HG02840 (cell line): Measurements from ENCODE around the gene LSAMP.

ENCODE experiments used
- ATAC-seq: cut with Tn5 transposase; IDR thresholded peaks from one replicate; pipeline ENCODE4 v1.9.1; 2021; ENCODE audit warnings: mild to moderate bottlenecking, moderate library complexity, moderate number of reproducible peaks; ENCODE audit not compliant: unreplicated experiment, low FRiP score

The LSAMP gene

DNA sequence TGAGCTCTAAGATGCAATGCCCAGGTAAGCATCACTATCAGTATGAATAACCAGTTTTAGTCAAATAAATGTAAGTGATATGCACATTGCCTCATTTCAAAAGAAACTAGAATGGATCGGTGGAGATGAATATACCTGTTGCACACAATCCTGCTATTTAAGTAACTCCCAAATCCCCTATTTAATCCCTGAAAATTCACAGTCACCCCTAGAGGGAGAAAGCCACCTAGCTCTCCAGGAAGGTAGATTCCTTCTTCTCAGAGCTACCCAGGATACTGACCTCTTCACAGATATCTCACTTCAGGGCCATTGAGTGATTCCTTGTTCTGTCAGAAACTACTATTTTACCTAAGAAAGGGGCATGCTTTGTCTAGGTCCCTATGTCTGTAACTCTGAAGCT, 11.7 kb downstream of the LSAMP start:
- no peak for ATAC-seq

DNA sequence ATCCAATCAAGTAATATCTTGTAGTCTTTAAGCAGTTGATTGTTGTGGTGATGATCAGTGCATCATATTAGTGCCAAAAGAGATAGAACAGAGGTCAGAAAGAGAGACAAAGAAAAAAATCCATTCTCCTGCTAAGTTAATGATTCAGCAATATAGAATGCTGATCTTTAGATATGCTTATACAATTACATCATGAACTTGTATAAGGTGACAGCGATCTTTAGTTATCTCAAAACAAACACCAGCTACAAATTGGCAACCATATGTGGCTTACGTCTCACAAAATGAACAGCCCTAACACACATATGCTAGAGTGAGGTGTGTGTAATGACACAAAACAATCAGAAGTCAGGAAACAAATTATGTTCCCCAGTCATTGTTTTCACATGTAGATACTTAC, 12.5 kb downstream of the LSAMP start:
- ATAC-seq, result no peak

- ATAC-seq, result no peak
These were observed 15.6 kb downstream of the LSAMP start for GRCh38 chr3:116429479-116430269.

DNA sequence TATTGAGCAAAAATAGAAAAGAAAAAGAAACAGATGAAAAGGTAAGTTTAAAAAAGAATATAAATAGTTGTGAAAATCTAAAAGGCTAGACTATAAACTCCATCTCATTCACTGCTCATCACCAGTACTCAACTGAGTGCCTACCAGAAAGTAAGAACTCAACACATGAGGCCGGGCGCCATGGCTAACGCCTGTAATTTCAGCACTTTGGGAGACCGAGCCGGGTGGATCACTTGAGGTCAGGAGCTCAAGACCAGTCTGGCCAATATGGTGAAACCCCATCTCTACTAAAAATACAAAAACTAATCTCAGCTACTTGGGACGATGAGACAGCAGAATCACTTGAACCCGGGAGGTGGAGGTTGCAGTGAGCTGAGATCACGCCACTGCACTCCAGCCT, 19.3 kb downstream of the LSAMP start:
- no peak for ATAC-seq

DNA sequence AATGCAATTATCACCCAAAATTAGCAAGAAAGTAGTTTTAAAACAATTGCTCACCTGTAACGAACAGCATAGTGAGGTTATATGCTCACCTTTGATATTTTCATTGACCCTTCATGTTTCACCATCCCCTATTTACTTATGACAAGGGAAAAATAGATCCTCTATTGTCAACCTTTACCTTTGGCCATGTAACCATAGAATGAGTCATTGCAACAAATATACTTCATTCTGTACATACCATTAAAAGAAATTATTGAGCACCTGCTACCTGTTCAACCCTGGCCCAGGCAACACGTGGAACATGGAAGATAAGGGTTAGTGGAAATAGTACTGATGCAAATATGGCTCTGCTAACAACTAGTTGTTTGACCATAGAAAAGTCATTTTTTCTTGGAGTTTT, 20.2 kb downstream of the LSAMP start:
- no peak for ATAC-seq

DNA sequence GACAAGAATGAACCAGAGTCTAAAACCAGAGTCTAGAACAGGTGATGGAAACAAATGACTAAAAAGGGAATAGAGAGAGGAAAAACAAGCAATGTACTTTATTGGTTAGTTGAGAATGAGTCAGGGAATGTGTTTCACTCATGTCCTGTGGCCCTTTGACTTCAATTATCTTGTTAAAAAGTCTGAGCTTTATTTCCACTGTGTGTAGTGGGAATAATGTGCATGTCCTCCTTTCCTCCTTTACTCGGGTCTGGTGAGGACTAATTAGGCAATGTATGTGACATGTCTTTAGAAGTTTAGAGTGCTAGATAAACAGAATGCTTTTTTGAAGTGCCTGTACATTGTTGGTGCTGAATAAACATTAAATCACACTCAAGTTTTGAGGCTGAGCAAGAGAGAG, 21.3 kb downstream of the LSAMP start:
- no peak for ATAC-seq

DNA sequence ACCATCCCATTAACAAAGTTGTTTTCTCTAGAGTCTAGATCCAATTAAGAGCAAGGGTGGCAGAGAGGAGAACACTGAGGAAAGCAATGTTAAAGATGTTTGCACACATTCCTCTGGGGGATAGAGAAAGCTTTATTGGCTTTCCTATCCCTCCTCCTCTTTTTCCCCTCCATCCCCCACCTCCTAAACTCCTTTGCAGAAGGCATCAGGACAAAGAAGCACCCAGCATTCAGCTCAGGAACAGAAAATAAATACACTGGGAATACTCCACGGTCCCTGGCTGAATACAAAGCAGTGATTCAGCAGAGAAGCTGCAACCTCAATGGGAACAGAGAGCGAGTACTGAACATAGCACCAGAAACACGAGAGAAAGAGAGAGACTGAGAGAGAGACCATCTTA, 21.9 kb downstream of the LSAMP start:
- ATAC-seq, result no peak

- no peak for ATAC-seq
These were observed 28.1 kb downstream of the LSAMP start for GRCh38 chr3:116417151-116417550.

GRCh38 chr3:116413319-116413718, 32.0 kb downstream of the LSAMP start:
- no peak for ATAC-seq

GRCh38 chr3:116408473-116408872, 36.8 kb downstream of the LSAMP start:
- no peak for ATAC-seq

GRCh38 chr3:116405231-116405630, 40.1 kb downstream of the LSAMP start:
- no peak for ATAC-seq

DNA sequence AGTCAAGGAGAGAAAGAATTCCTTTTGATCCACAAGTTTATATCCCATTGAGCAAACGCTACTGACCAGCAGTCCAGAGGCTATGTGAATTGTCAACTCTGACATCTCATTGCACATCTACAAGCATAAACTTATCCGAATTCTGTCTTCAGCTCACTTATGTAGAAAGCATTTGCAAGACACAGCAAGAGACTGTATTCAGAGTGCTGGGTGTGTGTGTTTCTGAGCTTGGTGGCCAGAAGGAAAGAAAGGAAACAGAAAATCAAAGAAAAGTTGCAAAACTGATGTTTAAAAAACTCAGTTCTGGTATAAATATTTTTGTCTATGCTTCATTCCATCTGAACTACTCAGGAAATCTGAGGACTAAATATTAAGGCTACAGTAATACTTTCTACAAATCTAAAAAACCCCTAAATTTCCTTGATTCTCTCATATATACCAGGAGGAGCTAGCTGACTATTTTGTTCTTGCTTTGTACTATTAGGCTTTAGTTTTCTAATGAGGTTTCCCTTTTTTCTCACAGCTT, 45.5 kb downstream of the LSAMP start:
- no peak for ATAC-seq

DNA sequence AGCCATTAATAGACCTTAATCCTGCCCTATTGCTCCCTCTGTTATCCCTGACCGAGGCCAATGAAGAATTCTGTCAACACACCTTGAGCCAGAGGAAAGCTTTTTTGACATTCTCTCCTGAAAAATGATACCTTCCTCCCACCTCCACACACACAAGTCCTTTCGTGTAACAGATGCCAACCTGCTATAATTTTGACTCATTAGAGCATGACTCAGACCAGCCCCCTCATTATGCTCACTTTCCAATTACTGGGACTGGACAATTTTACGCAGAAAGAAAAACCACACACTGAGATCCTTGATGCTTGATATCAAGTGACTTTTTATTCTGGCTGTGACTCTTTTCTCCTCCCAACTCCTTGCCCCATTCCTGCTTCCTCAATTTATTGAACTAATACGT, 50.9 kb downstream of the LSAMP start:
- ATAC-seq, result no peak

DNA sequence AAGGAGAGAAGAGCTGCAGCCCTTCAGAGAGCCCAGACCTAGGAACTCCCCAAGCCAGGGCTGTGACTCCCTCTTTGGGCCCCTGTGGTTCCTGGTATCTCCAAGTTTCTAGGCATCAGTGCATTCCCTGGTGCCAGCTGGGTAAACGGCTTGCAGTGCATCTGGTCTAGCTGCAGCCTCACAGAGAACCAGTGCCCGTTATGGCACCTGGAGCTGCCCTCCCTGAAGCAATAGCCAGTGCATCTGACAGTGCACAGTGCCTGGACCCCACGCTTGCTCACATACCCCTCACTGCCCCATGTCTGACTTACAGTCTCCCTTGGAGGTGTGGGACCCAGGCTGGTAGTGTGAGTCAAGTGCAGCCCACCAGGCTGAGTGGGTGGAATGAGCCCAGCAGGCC, 52.1 kb downstream of the LSAMP start:
- no peak for ATAC-seq

- no peak for ATAC-seq
These were observed 53.0 kb downstream of the LSAMP start for GRCh38 chr3:116392291-116392690.

- ATAC-seq, result no peak
These were observed 53.7 kb downstream of the LSAMP start for GRCh38 chr3:116391296-116392201.

GRCh38 chr3:116390318-116390717, 55.0 kb downstream of the LSAMP start:
- no peak for ATAC-seq

DNA sequence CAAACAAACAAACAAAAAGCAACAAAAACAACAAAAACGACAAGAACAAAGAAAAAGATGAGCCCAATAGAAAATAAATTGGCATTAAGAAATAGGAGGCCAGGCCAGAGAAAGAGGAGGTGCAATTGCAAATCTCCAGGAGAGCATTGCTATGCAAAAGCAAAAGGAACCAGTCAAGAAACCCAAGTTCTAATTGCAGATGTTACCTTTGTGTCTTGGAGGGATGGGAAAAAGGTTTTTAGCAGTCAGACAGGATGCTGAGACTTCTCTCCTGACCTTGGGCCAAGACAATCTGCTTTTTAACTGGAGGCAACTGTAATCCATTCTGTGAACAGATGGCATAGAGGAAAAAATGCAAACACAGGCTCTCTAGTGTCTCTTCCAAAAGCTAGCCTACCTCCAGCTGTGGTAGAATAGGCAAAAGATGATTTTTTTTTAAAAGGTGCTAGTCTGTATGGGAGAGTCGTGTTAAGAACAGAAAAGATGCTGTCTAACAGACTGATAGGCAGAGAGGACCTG, 56.4 kb downstream of the LSAMP start:
- ATAC-seq, result no peak

DNA sequence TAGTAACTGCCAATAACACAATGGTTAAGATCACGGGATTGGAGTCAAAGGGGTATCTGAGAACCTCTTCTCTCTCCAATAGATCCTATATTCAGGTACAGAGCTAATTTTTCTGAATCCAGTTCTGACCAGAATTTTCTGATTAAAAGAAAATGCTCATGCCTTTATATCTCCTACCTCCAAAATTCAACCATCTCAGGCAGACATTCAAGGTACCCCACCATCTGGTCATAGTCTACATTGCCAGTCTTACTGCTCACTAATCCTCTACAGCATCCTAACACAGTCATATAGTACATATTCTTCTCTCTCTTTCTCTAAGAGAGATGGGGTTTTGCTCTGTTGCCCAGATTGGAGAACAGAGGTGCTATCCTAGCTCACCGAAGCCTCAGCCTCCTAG, 59.1 kb downstream of the LSAMP start:
- ATAC-seq, result no peak

GRCh38 chr3:116384717-116385116, 60.6 kb downstream of the LSAMP start:
- ATAC-seq, result no peak

DNA sequence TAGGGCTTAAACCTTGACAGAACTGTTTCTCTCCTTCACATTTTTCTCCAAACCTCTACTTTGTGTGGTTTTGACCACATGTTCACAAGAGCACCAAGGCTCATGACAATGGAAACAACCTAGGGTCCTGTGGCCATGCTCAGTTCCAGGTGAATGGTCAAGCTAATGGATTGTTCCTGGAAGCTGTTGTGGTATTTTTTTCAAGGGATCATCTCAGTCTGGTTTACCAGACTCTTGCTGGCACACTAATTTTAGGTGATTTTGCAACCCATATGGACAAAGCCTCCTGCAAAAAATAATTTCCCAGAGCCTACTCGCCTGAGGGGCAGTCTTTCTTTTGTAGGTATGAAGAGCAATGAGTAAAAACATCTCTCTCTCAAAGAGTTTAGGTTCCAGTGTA, 67.2 kb downstream of the LSAMP start:
- ATAC-seq, result no peak
